Dedifferentiated amniotic fluid mesenchymal stem cell (primary cell): Measurements from ENCODE around the gene HES7.

Experiments
- DNase-seq: peaks from one replicate; pipeline ENCODE4 v3.0.0-alpha.2; 2016; ENCODE audit errors: extremely low spot score

HES7 gene

GRCh38 chr17:8142887-8143580 is 19.1 kb upstream of the HES7 start:
- no peak for DNase-seq

- DNase-seq: no peak
Observed at GRCh38 chr17:8142158-8142886, 18.4 kb upstream of the HES7 start.

- no peak for DNase-seq
Observed at GRCh38 chr17:8141741-8142140, 17.8 kb upstream of the HES7 start.

GRCh38 chr17:8141045-8141444 is 17.1 kb upstream of the HES7 start:
- DNase-seq: no peak

GRCh38 chr17:8140065-8141029 is 16.4 kb upstream of the HES7 start:
- no peak for DNase-seq

- peak; percentile 99 for DNase-seq
Observed at GRCh38 chr17:8138672-8139371, 14.9 kb upstream of the HES7 start.

GRCh38 chr17:8138374-8138671 is 14.4 kb upstream of the HES7 start:
- no peak for DNase-seq

- DNase-seq: no peak
Observed at GRCh38 chr17:8137645-8138373, 13.9 kb upstream of the HES7 start.

- no peak for DNase-seq
Observed at GRCh38 chr17:8133941-8134340, 10.0 kb upstream of the HES7 start.

GRCh38 chr17:8133399-8133798 is 9.5 kb upstream of the HES7 start:
- DNase-seq: no peak

GRCh38 chr17:8131844-8132441 is 8.0 kb upstream of the HES7 start:
- DNase-seq: no peak

GRCh38 chr17:8128125-8128784 is 4.3 kb upstream of the HES7 start:
- no peak for DNase-seq

GRCh38 chr17:8126491-8127066 is 2.7 kb upstream of the HES7 start:
- no peak for DNase-seq

- no peak for DNase-seq
Observed at GRCh38 chr17:8125947-8126490, 2.1 kb upstream of the HES7 start.

- peak; percentile 73 for DNase-seq
Observed at GRCh38 chr17:8125154-8125946, 1.4 kb upstream of the HES7 start.

GRCh38 chr17:8124350-8125153 is 646 bp upstream of the HES7 start:
- no peak for DNase-seq

GRCh38 chr17:8122924-8123694 is 797 bp downstream of the HES7 start:
- no peak for DNase-seq
